ENCODE measurements around the gene CNIH4. TPM values are rescaled to one million over a fixed set of nuclear protein-coding genes. Genes with fewer than 3 reads are reported as not detected.

CNIH4 gene
- total RNA-seq, 1 donor from 2014 or later: 59.9 TPM

DNA sequence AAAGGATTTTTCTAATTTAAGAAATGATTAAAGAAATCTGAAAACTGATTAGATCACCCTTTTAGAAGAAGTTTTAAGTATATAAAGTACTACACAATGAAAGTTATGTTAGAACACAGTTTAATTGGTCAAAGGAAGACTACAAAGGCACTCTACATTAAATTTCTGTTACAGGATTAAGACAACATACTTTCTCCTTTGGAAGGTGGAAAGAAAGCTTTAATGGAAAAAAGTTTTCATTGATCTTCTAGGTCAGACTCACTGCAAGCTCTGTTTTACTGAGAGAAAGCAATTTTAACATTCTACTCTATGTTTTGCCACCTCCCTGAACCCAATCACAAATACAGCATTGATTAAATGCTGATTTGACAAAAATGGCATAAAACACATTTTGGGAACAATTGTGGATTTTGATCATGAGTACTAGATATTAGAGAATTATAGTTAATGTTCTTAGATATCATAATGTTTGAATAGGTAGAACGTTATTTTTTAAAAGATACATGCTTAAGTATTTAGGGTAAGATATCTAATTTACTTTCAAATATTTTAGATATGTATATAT is 45.9 kb downstream of the CNIH4 start:
- no peaks in the 10 kb centered on the region for H3K36me3 ChIP-seq (ENCODE audit: control insufficient read depth, insufficient read depth, low read length)
- DNase-seq (ENCODE audit: low read depth): no peak
- TF ChIP-seq, protein P1, sequence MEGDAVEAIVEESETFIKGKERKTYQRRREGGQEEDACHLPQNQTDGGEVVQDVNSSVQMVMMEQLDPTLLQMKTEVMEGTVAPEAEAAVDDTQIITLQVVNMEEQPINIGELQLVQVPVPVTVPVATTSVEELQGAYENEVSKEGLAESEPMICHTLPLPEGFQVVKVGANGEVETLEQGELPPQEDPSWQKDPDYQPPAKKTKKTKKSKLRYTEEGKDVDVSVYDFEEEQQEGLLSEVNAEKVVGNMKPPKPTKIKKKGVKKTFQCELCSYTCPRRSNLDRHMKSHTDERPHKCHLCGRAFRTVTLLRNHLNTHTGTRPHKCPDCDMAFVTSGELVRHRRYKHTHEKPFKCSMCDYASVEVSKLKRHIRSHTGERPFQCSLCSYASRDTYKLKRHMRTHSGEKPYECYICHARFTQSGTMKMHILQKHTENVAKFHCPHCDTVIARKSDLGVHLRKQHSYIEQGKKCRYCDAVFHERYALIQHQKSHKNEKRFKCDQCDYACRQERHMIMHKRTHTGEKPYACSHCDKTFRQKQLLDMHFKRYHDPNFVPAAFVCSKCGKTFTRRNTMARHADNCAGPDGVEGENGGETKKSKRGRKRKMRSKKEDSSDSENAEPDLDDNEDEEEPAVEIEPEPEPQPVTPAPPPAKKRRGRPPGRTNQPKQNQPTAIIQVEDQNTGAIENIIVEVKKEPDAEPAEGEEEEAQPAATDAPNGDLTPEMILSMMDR (IDR thresholded peaks at IDR 0.05; ENCODE audit: insufficient read depth, low read length, poor library complexity, severe bottlenecking): no peak
- no peak overlapping the region for H3K4me3 ChIP-seq (ENCODE audit: low read depth, low read length)
- no peaks in the 10 kb centered on the region for H3K27me3 ChIP-seq (ENCODE audit: control insufficient read depth, insufficient read depth, low read length)

DNA sequence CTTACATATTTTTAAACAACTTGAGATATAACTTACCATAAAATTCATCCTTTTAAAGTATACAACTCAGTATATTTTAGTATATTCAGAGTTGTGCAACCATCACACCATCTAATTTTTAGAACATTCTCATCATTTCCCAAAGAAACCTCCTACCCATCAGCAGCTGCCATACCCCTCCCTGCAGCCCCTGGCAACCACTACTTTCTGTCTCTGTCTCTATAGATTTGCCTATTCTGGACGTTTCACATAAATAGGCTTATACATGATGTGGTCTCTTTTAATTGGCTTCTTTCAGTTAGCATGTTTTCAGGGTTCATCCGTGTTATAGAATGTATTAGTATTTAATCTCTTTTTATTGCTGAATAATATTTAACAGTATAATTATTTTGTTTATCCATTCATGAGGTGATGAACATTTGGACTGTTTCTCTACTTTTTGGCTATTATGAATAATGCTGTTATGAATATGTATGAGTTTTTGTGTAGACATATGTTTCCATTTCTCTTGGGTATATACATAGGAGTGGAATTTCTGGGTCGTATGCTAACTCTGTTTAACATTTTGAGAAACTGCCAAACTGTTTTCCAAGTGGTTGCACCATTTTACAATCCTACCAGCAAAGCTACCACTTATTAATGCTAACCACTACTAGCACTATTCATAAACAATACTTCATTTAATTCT is 48.4 kb downstream of the CNIH4 start:
- TF ChIP-seq, protein P1 (IDR thresholded peaks at IDR 0.05; ENCODE audit: insufficient read depth, low read length, poor library complexity, severe bottlenecking): no peak
- H3K36me3 ChIP-seq (ENCODE audit: control insufficient read depth, insufficient read depth, low read length): no peaks in the 10 kb centered on the region

DNA sequence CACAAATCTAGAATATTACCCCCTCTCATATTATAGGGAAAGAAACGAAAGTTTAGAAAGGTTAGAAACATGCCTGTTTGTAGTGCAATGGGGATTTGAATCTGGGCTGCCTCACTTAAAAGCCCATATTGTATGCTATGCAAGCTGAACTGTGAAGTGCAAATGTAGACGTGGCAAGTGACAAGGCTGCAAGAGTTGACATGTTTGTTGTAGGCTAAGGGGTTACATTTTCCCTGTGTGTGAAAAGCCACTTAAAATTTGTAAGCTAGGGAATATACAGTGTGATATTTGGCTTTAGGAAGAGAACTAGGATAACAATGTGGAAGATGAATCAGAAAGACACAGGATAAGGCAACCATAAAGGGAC is 48.9 kb downstream of the CNIH4 start:
- Histone ChIP-seq H3K27me3 (ENCODE audit: control insufficient read depth, insufficient read depth, low read length) (no peaks in the 10 kb centered on the region), H3K4me3 (ENCODE audit: low read depth, low read length) (no peak overlapping the region), H3K36me3 (ENCODE audit: control insufficient read depth, insufficient read depth, low read length) (no peaks in the 10 kb centered on the region)
- no peak for DNase-seq (ENCODE audit: low read depth)
- TF ChIP-seq, protein P1 (IDR thresholded peaks at IDR 0.05; ENCODE audit: insufficient read depth, low read length, poor library complexity, severe bottlenecking): no peak

More for the DNA sequence above, 48.4 kb downstream of the CNIH4 start:
- DNase-seq (ENCODE audit: low read depth): no peak
- no peaks in the 10 kb centered on the region for H3K27me3 ChIP-seq (ENCODE audit: control insufficient read depth, insufficient read depth, low read length)
- no peak overlapping the region for H3K4me3 ChIP-seq (ENCODE audit: low read depth, low read length)

DNA sequence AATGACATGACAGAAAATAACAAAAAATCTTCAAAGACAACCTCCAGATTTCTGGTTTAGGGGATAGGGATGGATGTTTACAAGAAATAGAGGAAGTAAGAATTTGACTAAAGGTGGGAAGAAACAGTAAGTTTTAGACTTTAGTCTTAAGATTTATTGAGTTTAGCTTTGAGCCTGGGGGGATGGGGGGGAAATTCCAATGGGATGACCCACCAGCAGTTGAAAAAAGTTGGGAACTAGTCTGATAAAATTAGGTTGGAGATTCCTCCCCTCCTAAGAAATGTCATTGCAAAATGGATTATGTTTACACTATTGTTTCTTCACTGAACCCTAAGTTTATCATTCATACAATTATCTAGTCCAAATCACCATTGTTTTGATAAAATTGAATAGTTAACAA is 49.5 kb downstream of the CNIH4 start:
- TF ChIP-seq, protein P1 (IDR thresholded peaks at IDR 0.05; ENCODE audit: insufficient read depth, low read length, poor library complexity, severe bottlenecking): no peak
- Histone ChIP-seq H3K4me3 (ENCODE audit: low read depth, low read length) (no peak overlapping the region), H3K36me3 (ENCODE audit: control insufficient read depth, insufficient read depth, low read length) (no peaks in the 10 kb centered on the region), H3K27me3 (ENCODE audit: control insufficient read depth, insufficient read depth, low read length) (no peaks in the 10 kb centered on the region)
- no peak for DNase-seq (ENCODE audit: low read depth)

DNA sequence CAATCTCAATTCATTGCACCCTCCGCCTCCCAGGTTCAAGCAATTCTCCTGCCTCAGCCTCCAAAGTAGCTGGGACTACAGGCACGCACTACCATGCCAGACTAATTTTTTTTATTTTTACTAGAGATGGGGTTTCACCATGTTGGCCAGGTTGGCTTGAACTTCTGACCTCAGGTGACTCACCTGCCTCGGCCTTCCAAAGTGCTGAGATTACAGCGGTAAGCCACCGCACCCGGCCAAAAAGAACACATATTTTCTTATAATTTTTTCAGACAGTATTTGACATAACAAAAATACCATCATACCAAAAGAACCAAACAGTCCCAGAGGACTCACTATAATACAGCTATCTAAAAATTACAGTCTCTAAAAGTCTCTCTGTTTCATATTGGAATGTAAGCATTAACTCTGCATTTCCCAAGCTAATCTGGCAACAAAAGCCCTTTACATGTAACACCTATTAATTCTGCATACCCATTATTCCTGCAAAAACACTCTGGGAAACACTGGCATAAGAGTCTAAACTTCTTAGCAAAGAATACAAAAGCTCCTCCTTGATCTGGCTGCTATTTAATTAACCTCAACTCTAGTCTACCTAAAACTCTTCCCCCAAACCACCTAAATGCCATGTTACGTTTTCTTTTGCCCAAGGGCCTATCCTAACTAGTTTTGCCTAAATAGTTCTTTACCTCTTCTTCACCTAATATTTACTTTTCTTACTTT is 51.1 kb downstream of the CNIH4 start:
- H3K36me3 ChIP-seq (ENCODE audit: control insufficient read depth, insufficient read depth, low read length): no peaks in the 10 kb centered on the region
- no peaks in the 10 kb centered on the region for H3K27me3 ChIP-seq (ENCODE audit: control insufficient read depth, insufficient read depth, low read length)
- no peak for DNase-seq (ENCODE audit: low read depth)
- TF ChIP-seq, protein P1 (IDR thresholded peaks at IDR 0.05; ENCODE audit: insufficient read depth, low read length, poor library complexity, severe bottlenecking): no peak
- H3K4me3 ChIP-seq (ENCODE audit: low read depth, low read length): no peak overlapping the region
